ENCODE data around the gene ITSN1.
"Not testable (repeated sequence)": the region's sequence is repeated elsewhere in the genome, so short reads cannot be mapped to it uniquely, and the experiment has no call there.

Gene ITSN1

GRCh38 chr21:33684068-33684467, 41.8 kb downstream of the ITSN1 start:
- DNase-seq, result no peak

- DNase-seq, result no peak
Measured at GRCh38 chr21:33684923-33685560, 42.7 kb downstream of the ITSN1 start.

GRCh38 chr21:33685613-33686197, 43.4 kb downstream of the ITSN1 start:
- DNase-seq, result no peak

- peak; percentile 31 for DNase-seq
Measured at GRCh38 chr21:33686386-33686785, 44.1 kb downstream of the ITSN1 start.

- peak; percentile 15 for DNase-seq
Measured at GRCh38 chr21:33687634-33688033, 45.3 kb downstream of the ITSN1 start.

- no peak for DNase-seq
Measured at GRCh38 chr21:33688353-33688752, 46.1 kb downstream of the ITSN1 start.

- no peak for DNase-seq
Measured at GRCh38 chr21:33690874-33691273, 48.6 kb downstream of the ITSN1 start.

- no peak for DNase-seq
Measured at GRCh38 chr21:33691945-33692603, 49.8 kb downstream of the ITSN1 start.

- DNase-seq, result no peak
Measured at GRCh38 chr21:33695813-33696212, 53.5 kb downstream of the ITSN1 start.

GRCh38 chr21:33696465-33696864, 54.2 kb downstream of the ITSN1 start:
- no peak for DNase-seq

GRCh38 chr21:33698087-33698860, 56.0 kb downstream of the ITSN1 start:
- no peak for DNase-seq

GRCh38 chr21:33699277-33699676, 57.0 kb downstream of the ITSN1 start:
- DNase-seq, result no peak

GRCh38 chr21:33700491-33700890, 58.2 kb downstream of the ITSN1 start:
- DNase-seq, result no peak

GRCh38 chr21:33703750-33704606, 61.7 kb downstream of the ITSN1 start:
- no peak for DNase-seq

GRCh38 chr21:33707846-33708245, 65.5 kb downstream of the ITSN1 start:
- DNase-seq, result no peak

GRCh38 chr21:33708874-33709273, 66.6 kb downstream of the ITSN1 start:
- DNase-seq, result no peak

- no peak for DNase-seq
Measured at GRCh38 chr21:33712022-33712803, 69.9 kb downstream of the ITSN1 start.

GRCh38 chr21:33721081-33721480, 78.8 kb downstream of the ITSN1 start:
- no peak for DNase-seq

GRCh38 chr21:33729139-33729538, 86.8 kb downstream of the ITSN1 start:
- DNase-seq, result not testable (repeated sequence)

- DNase-seq, result no peak
Measured at GRCh38 chr21:33729641-33730040, 87.3 kb downstream of the ITSN1 start.

GRCh38 chr21:33731447-33731846, 89.1 kb downstream of the ITSN1 start:
- no peak for DNase-seq

GRCh38 chr21:33732038-33732437, 89.7 kb downstream of the ITSN1 start:
- no peak for DNase-seq

All from NCI-H510A treated with DMSO at 0.1 percent for 48 hours (cell line).